ENCODE measurements around the gene ST14.

Gene ST14

DNA sequence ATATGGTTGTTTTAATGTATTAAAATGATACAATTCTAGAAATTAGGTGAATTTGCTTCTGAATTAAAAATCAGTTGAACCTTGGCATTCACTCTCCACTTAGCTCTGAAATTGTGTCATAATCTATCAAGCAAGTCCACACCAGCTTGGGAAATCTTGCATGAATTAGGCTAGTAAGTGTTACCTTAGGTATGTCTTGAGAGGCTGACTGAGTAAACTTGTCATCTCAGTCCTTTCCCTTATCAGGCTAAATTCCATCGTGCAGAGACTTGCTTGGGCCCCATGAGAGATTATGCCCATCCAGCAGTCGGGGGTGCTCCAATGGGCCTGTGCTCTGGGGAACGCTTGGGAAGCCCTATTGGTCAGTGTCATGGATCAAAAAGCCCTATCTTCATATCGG is 33.9 kb upstream of the ST14 start:
- TF ChIP-seq ZFX (IDR thresholded peaks at IDR 0.05; ENCODE audit: borderline replicate concordance): no peak
- TF ChIP-seq, protein P1, sequence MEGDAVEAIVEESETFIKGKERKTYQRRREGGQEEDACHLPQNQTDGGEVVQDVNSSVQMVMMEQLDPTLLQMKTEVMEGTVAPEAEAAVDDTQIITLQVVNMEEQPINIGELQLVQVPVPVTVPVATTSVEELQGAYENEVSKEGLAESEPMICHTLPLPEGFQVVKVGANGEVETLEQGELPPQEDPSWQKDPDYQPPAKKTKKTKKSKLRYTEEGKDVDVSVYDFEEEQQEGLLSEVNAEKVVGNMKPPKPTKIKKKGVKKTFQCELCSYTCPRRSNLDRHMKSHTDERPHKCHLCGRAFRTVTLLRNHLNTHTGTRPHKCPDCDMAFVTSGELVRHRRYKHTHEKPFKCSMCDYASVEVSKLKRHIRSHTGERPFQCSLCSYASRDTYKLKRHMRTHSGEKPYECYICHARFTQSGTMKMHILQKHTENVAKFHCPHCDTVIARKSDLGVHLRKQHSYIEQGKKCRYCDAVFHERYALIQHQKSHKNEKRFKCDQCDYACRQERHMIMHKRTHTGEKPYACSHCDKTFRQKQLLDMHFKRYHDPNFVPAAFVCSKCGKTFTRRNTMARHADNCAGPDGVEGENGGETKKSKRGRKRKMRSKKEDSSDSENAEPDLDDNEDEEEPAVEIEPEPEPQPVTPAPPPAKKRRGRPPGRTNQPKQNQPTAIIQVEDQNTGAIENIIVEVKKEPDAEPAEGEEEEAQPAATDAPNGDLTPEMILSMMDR (IDR thresholded peaks at IDR 0.05): no peak
- H3K27ac ChIP-seq: no peak overlapping the region

DNA sequence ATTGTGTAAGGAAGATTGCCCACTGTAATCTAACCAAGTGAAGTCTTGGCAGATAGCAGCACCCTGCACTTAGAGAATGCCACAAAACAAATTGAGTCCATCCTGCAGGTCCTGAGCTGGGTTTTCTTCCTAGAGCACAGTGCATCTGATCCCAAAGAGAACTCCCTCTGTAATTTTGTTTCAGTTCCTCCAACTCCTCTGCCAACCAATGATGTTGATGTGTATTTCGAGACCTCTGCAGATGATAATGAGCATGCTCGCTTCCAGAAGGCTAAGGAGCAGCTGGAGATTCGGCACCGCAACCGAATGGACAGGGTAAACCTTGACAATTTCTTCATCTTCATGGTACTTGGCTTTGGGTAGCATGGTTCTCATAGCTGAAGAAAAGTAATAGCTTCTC is 33.1 kb upstream of the ST14 start:
- TF ChIP-seq, protein P1 (IDR thresholded peaks at IDR 0.05): no peak
- TF ChIP-seq ZFX (IDR thresholded peaks at IDR 0.05; ENCODE audit: borderline replicate concordance): no peak
- no peak overlapping the region for H3K27ac ChIP-seq

DNA sequence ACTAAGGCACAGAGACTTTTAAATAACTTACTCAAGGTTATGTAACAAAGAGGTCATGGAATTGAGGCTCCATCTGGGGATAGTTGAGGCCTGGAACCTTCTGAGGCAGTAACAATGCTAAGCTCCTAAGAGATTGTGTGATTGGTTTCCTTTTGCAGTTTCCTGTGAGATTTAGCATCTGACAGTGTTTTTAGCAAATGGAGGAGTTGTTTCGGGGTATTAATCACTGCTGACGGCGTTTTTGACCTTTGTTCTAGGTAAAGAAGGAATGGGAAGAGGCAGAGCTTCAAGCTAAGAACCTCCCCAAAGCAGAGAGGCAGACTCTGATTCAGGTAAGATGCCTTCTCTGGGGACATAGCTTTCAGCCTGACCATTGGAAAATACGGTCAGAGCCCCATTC is 32.1 kb upstream of the ST14 start:
- H3K27ac ChIP-seq: no peak overlapping the region
- TF ChIP-seq, protein P1 (IDR thresholded peaks at IDR 0.05): no peak
- no peak for TF ChIP-seq ZFX (IDR thresholded peaks at IDR 0.05; ENCODE audit: borderline replicate concordance)

DNA sequence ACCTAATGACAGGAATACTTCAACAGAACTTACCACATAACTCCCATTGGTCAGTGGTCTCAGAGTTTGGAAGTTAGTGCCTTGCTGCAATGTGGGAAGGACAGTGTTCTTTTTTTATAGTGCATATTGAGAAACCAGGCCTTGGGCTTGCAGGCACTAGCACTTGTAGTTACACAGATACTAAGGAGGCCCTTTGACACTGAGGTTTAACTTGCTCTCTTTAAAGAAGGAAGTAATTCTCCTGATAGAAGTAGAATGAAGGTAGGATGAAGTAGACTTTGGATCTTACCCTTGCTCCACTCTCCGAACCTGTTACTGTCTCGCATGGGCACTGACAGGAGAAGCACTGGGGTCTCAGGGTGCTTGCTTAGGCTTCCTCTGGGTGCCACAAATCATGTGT is 31.0 kb upstream of the ST14 start:
- TF ChIP-seq, protein P1 (IDR thresholded peaks at IDR 0.05): no peak
- no peak for TF ChIP-seq ZFX (IDR thresholded peaks at IDR 0.05; ENCODE audit: borderline replicate concordance)
- no peak overlapping the region for H3K27ac ChIP-seq

DNA sequence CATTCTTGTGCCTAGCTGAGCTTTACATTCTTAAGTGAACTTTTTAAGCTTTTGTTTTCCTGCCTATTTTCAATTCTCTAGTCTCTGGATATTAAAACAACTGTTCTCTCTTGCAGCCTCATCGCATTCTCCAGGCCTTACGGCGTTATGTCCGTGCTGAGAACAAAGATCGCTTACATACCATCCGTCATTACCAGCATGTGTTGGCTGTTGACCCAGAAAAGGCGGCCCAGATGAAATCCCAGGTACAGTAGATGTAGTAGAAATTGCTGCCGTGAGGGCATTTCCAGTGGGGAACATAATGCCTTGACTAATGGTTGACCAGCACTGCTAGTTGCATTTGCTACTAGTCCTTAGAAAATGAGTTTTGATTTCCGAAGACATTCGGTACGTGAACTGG is 29.7 kb upstream of the ST14 start:
- TF ChIP-seq, protein P1 (IDR thresholded peaks at IDR 0.05): no peak
- no peak for TF ChIP-seq ZFX (IDR thresholded peaks at IDR 0.05; ENCODE audit: borderline replicate concordance)
- no peak overlapping the region for H3K27ac ChIP-seq

DNA sequence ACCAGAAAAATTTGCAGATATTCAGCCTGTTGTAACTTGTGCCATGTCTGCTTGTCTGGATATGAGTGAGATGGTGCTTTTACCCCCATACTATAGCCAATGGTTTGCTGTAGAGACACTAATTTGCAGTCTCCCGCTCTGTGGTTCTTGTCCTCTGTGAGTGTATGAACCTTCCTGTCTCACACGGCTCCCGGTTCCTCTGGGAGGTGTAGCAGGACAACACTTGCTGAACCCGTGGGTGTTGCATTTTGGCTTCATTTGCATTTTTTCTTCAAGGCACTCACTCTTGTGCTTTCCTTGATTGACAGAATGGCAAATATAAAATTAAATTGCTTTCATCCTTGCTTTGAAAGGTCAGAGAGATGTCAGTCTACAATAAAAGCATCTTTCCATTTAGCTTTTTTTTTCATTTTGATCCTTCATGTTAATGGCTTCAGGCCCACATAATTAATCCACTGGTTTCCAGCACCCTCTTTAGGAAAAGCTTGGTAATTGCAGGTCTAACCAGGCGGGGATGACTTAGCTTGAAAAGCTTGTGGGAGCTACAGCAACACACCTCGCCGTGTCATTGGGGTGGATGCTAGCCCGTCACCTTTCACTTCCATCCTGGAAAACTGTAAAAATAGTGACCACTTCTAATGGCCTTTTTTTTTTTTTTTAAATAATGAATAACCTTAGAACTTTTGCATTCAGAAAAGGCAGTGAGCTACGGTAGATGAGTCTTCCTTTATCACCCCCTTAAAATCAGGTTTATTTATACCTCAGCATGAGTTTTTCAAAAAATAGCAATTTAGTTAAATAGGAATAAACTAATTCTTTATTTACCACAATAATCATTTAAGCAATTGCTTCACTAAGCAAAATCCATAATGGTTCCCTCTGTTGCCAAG is 27.4 kb upstream of the ST14 start:
- no peak for TF ChIP-seq ZFX (IDR thresholded peaks at IDR 0.05; ENCODE audit: borderline replicate concordance)
- TF ChIP-seq, protein P1 (IDR thresholded peaks at IDR 0.05): peak; percentile 83
- no peak overlapping the region for H3K27ac ChIP-seq

DNA sequence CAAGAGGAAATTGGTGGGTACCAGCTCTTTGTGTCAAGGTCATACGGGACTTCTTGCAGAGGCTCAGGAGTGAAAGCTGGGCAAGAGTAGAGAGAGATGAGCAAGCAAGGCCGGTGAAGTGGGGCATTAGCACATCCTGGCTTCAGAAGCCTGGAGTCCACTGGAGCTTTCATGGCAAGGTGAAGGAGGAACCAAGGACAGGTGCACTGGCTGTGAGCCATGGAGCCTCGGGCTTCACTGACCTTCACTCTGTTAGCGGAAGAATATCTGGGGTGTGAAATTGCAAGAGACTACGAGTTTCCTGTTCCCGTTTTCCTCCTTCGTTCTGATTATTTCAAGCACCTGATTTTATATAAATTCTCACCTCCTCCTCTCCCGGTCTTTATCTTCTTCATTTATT is 25.9 kb upstream of the ST14 start:
- no peak for TF ChIP-seq ZFX (IDR thresholded peaks at IDR 0.05; ENCODE audit: borderline replicate concordance)
- TF ChIP-seq, protein P1 (IDR thresholded peaks at IDR 0.05): no peak
- H3K27ac ChIP-seq: no peak overlapping the region

Data from 22Rv1 (cell line).